IMR-90 (cell line): Measurements from ENCODE around the gene PDHB.
"Not testable (repeated sequence)": the region's sequence is repeated elsewhere in the genome, so short reads cannot be mapped to it uniquely, and the experiment has no call there.

Source experiments
- BHLHE40 ChIP-seq: fragments of 150-350 bp; IDR thresholded peaks from 2 replicates; pipeline ENCODE4 v1.6.1; 2016; ENCODE audit warnings: mild to moderate bottlenecking, low read depth, low read length
- CEBPB ChIP-seq: IDR thresholded peaks from 2 replicates; pipeline ENCODE4 v1.6.1; 2012; ENCODE audit warnings: low read depth, low read length, improper control_type of control experiment
- CTCF ChIP-seq: conservative IDR thresholded peaks from 2 replicates; pipeline ENCODE4 v1.5.1; 2012; ENCODE audit warnings: mild to moderate bottlenecking, low read depth, low read length, improper control_type of control experiment
- ELK1 ChIP-seq: fragments of 150-350 bp; IDR thresholded peaks from 2 replicates; pipeline ENCODE4 v1.6.1; 2016; ENCODE audit warnings: low read depth, mild to moderate bottlenecking, low read length, moderate library complexity, borderline replicate concordance
- FOS ChIP-seq: fragments of 150-350 bp; IDR thresholded peaks from 2 replicates; pipeline ENCODE4 v1.6.1; 2016; ENCODE audit warnings: low read depth, low read length
- MAFK ChIP-seq: IDR thresholded peaks from 2 replicates; pipeline ENCODE4 v1.6.1; 2012; ENCODE audit warnings: low read depth, low read length, improper control_type of control experiment
- POLR2A ChIP-seq: IDR thresholded peaks from 2 replicates; pipeline ENCODE4 v1.6.1; 2012; ENCODE audit warnings: mild to moderate bottlenecking, low read depth, low read length
- RAD21 ChIP-seq: IDR thresholded peaks from 2 replicates; pipeline ENCODE4 v1.6.1; 2012; ENCODE audit warnings: low read length, improper control_type of control experiment
- RCOR1 ChIP-seq: IDR thresholded peaks from 2 replicates; pipeline ENCODE4 v1.6.1; 2012; ENCODE audit warnings: mild to moderate bottlenecking, low read length, improper control_type of control experiment; ENCODE audit not compliant: insufficient replicate concordance
- RFX5 ChIP-seq: IDR thresholded peaks from 2 replicates; pipeline ENCODE4 v1.8.0; 2012; ENCODE audit warnings: low read depth, mild to moderate bottlenecking, low read length, moderate library complexity
- SMC3 ChIP-seq: fragments of 150-350 bp; IDR thresholded peaks from 2 replicates; pipeline ENCODE4 v1.6.1; 2016; ENCODE audit warnings: low read depth, mild to moderate bottlenecking, antibody characterized with exemption, low read length, moderate library complexity

GRCh38 chr3:58437276-58437675, 3.6 kb upstream of the PDHB start:
- not testable (repeated sequence) for TF ChIP-seq CTCF, MAFK, POLR2A, SMC3, RCOR1, BHLHE40, ELK1, RAD21, CEBPB, RFX5, FOS
